ENCODE data around the gene CPS1. TPM values are rescaled to one million over a fixed set of nuclear protein-coding genes. Genes with fewer than 3 reads are reported as not detected.

CPS1 gene
- total RNA-seq, 2 donors from 2014 or later, result 2.9 to 4.9 TPM

GRCh38 chr2:210616074-210616473 lies 59.7 kb downstream of the CPS1 start:
- Histone ChIP-seq H3K27me3 (no peaks in the 10 kb centered on the region), H3K9me3 (no peaks in the 10 kb centered on the region), H3K36me3 (replicated peaks in 1 of 2; ENCODE audit: insufficient read depth in 1 of 2, low read depth in 2 of 2) (no peaks in the 10 kb centered on the region), H3K4me1 (no peaks in the 10 kb centered on the region), H3K27ac (no peak overlapping the region), H3K4me3 (no peak overlapping the region)
- TF ChIP-seq CTCF (IDR thresholded peaks at IDR 0.05) (no peak), POLR2A (IDR thresholded peaks at IDR 0.05) (no peak)
- ATAC-seq (no peak), DNase-seq (no peak)
- WGBS, 2 donors, result 82 to 83% methylated on average over 2 of the region's 2 CpGs
- intact Hi-C loops (cut with DNase I), result no loop called here

- no peak for TF ChIP-seq POLR2A (IDR thresholded peaks at IDR 0.05)
- no peak for TF ChIP-seq CTCF (IDR thresholded peaks at IDR 0.05)
- H3K36me3 ChIP-seq (replicated peaks in 1 of 2; ENCODE audit: insufficient read depth in 1 of 2, low read depth in 2 of 2), result no peaks in the 10 kb centered on the region
- 79 to 96% methylated on average over 1 of the region's 1 CpG for WGBS, 2 donors
- no peak overlapping the region for H3K27ac ChIP-seq
- no peak overlapping the region for H3K4me3 ChIP-seq
- ATAC-seq, result no peak
- no peaks in the 10 kb centered on the region for H3K4me1 ChIP-seq
- DNase-seq, result no peak
- H3K9me3 ChIP-seq, result no peaks in the 10 kb centered on the region
- H3K27me3 ChIP-seq, result no peaks in the 10 kb centered on the region
- intact Hi-C loops (cut with DNase I), result no loop called here
Measured at GRCh38 chr2:210617318-210617717, 60.9 kb downstream of the CPS1 start.

- H3K27ac ChIP-seq, result no peak overlapping the region
- H3K27me3 ChIP-seq, result no peaks in the 10 kb centered on the region
- WGBS, 2 donors, result 4 to 7% methylated on average over 3 of the region's 3 CpGs
- no peaks in the 10 kb centered on the region for H3K36me3 ChIP-seq (replicated peaks in 1 of 2; ENCODE audit: insufficient read depth in 1 of 2, low read depth in 2 of 2)
- intact Hi-C loops (cut with DNase I), result no loop called here
- H3K4me1 ChIP-seq, result no peaks in the 10 kb centered on the region
- ATAC-seq (peak; percentile 81), DNase-seq (peak; percentile 14 to 56 (median 24))
- no peak overlapping the region for H3K4me3 ChIP-seq
- no peaks in the 10 kb centered on the region for H3K9me3 ChIP-seq
- TF ChIP-seq POLR2A (IDR thresholded peaks at IDR 0.05), result no peak
- TF ChIP-seq CTCF (IDR thresholded peaks at IDR 0.05), result peak; percentile 38 to 75 (median 67)
Measured at GRCh38 chr2:210617732-210618330, 61.4 kb downstream of the CPS1 start.

GRCh38 chr2:210620456-210620855 lies 64.1 kb downstream of the CPS1 start:
- no peaks in the 10 kb centered on the region for H3K4me1 ChIP-seq
- TF ChIP-seq CTCF (IDR thresholded peaks at IDR 0.05) (no peak), POLR2A (IDR thresholded peaks at IDR 0.05) (no peak)
- no peak overlapping the region for H3K27ac ChIP-seq
- H3K9me3 ChIP-seq, result no peaks in the 10 kb centered on the region
- H3K27me3 ChIP-seq, result no peaks in the 10 kb centered on the region
- ATAC-seq, result no peak
- intact Hi-C loops (cut with DNase I), result no loop called here
- H3K36me3 ChIP-seq (replicated peaks in 1 of 2; ENCODE audit: insufficient read depth in 1 of 2, low read depth in 2 of 2), result no peaks in the 10 kb centered on the region
- DNase-seq, result no peak
- no peak overlapping the region for H3K4me3 ChIP-seq
- WGBS, 2 donors, result 60 to 61% methylated on average over 3 of the region's 3 CpGs

- Histone ChIP-seq H3K4me3 (no peak overlapping the region), H3K4me1 (no peaks in the 10 kb centered on the region), H3K36me3 (replicated peaks in 1 of 2; ENCODE audit: insufficient read depth in 1 of 2, low read depth in 2 of 2) (no peaks in the 10 kb centered on the region), H3K27me3 (no peaks in the 10 kb centered on the region), H3K9me3 (no peaks in the 10 kb centered on the region), H3K27ac (no peak overlapping the region)
- intact Hi-C loops (cut with DNase I), result no loop called here
- ATAC-seq, result no peak
- whole genome bisulfite sequencing, 2 donors, result 51% methylated on average over 4 of the region's 4 CpGs
- TF ChIP-seq CTCF (IDR thresholded peaks at IDR 0.05) (no peak), POLR2A (IDR thresholded peaks at IDR 0.05) (no peak)
- DNase-seq, result no peak
Measured at GRCh38 chr2:210623506-210623905, 67.1 kb downstream of the CPS1 start.
